H1 (cell line): ENCODE results near the gene OPN5.

ENCODE experiments used
- CHD2 ChIP-seq: IDR thresholded peaks from 2 replicates; pipeline ENCODE4 v1.6.1; 2012; ENCODE audit warnings: low read length, improper control_type of control experiment
- CHD7 ChIP-seq: fragments of 300-600 bp; sonication (generic); IDR thresholded peaks from 2 replicates; pipeline ENCODE4 v1.7.1; 2012; ENCODE audit warnings: low read length, moderate library complexity, mild to moderate bottlenecking, inconsistent platforms; ENCODE audit not compliant: insufficient replicate concordance
- CTCF ChIP-seq, 3 experiments: IDR thresholded peaks; 1 replicate in 2 of 3; 2 replicates in 1 of 3; pipeline versions ENCODE4 v1.5.1 to v1.6.1; 2011; ENCODE audit warnings: low read length in 3 of 3, mild to moderate bottlenecking in 3 of 3, inconsistent platforms in 2 of 3, low read depth in 1 of 3, moderate library complexity in 1 of 3; ENCODE audit not compliant: insufficient read depth in 1 of 3; ENCODE audit errors: control extremely low read depth in 1 of 3
- EZH2 ChIP-seq: fragments of 200-600 bp; sonication (generic); IDR thresholded peaks from 2 replicates; pipeline ENCODE4 v1.7.1; 2012; ENCODE audit warnings: low read depth, mild to moderate bottlenecking, moderate library complexity, low read length, inconsistent platforms; ENCODE audit not compliant: severe bottlenecking
- GABPA ChIP-seq: IDR thresholded peaks from 2 replicates; pipeline ENCODE4 v1.6.1; 2011; ENCODE audit warnings: mild to moderate bottlenecking, low read length, moderate library complexity, borderline replicate concordance; ENCODE audit not compliant: insufficient read depth
- HDAC2 ChIP-seq, 2 experiments: fragments of 300-600 bp in 1 of 2; sonication (generic) in 1 of 2; IDR thresholded peaks; 2 replicates each; pipeline ENCODE4 v1.6.1; 2011 to 2012; ENCODE audit warnings: low read depth in 2 of 2, low read length in 2 of 2, mild to moderate bottlenecking in 2 of 2, moderate library complexity in 2 of 2, borderline replicate concordance in 1 of 2, inconsistent platforms in 1 of 2
- JUND ChIP-seq: IDR thresholded peaks from 2 replicates; pipeline ENCODE4 v1.6.1; 2011; ENCODE audit warnings: mild to moderate bottlenecking, improper control_type of control experiment, low read length
- POLR2A ChIP-seq, 2 experiments: IDR thresholded peaks; 1 replicate in 1 of 2; 2 replicates in 1 of 2; pipeline ENCODE4 v1.6.1; 2011; ENCODE audit warnings: low read depth in 2 of 2, low read length in 2 of 2, mild to moderate bottlenecking in 2 of 2; ENCODE audit errors: control extremely low read depth in 1 of 2
- RXRA ChIP-seq: IDR thresholded peaks from 2 replicates; pipeline ENCODE4 v1.6.1; 2011; ENCODE audit warnings: low read depth, mild to moderate bottlenecking, low read length, moderate library complexity; ENCODE audit not compliant: insufficient read depth
- SIN3A ChIP-seq, 2 experiments: IDR thresholded peaks in 1 of 2; conservative IDR thresholded peaks in 1 of 2; 2 replicates each; pipeline ENCODE4 v1.6.1; 2011 to 2012; ENCODE audit warnings: low read length in 2 of 2, improper control_type of control experiment in 1 of 2, low read depth in 1 of 2, mild to moderate bottlenecking in 1 of 2
- SUZ12 ChIP-seq: fragments of 200-600 bp; sonication (generic); IDR thresholded peaks from 2 replicates; pipeline ENCODE4 v1.6.1; 2012; ENCODE audit warnings: mild to moderate bottlenecking, inconsistent platforms, low read length, moderate library complexity, mixed read lengths
- TEAD4 ChIP-seq: IDR thresholded peaks from 2 replicates; pipeline ENCODE4 v1.6.1; 2012; ENCODE audit warnings: low read depth, low read length, inconsistent platforms, mixed read lengths

GRCh38 chr6:47811443-47811842 is 29.6 kb downstream of the OPN5 start:
- TF ChIP-seq CTCF (IDR thresholded peaks at IDR 0.05; ENCODE audit: control extremely low read depth in 1 of 3, insufficient read depth in 1 of 3, low read depth in 1 of 3, low read length in 3 of 3) (no peak), EZH2 (no peak), HDAC2 (IDR thresholded peaks at IDR 0.05; ENCODE audit: borderline replicate concordance in 1 of 2, low read depth in 2 of 2, low read length in 2 of 2) (no peak), JUND (no peak), RXRA (no peak), TEAD4 (no peak), SUZ12 (no peak), POLR2A (IDR thresholded peaks at IDR 0.05; ENCODE audit: control extremely low read depth in 1 of 2, low read depth in 2 of 2, low read length in 2 of 2) (no peak), CHD2 (no peak), CHD7 (no peak), SIN3A (conservative IDR thresholded peaks at IDR 0.05 in 1 of 2, IDR thresholded peaks at IDR 0.05 in 1 of 2; ENCODE audit: low read depth in 1 of 2, low read length in 2 of 2) (no peak), GABPA (no peak)
